Measurements from ENCODE around the gene VSX1.

DNA sequence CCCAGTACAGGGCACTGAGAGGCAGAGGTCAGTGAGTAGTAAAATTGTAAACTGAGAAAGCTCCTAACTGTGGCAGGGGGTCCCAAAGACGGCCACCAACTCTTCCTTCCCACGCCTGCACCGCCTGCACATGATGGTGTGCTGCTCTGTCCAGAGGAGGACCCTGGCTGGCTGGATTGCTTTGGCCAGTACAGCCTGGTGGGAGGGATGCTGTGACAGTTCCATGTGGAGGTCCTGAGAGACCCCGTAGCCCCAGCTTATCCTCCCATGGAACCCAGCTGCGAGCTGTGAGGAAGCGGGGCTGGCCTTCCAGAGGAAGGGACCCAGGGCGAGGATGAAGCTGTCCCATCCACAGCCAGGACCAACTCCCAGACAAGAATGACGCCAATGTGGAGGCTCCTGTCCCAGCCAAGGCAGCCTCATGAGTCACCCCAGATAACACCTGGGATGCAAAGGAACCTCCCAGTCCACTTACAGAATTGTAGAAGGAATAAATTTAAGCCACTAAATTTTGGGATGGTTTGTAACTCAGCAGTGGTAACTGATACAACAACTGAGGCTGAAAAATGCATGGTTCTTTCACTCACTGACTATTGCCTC, 22.0 kb downstream of the VSX1 start:
- TF ChIP-seq, protein P1, sequence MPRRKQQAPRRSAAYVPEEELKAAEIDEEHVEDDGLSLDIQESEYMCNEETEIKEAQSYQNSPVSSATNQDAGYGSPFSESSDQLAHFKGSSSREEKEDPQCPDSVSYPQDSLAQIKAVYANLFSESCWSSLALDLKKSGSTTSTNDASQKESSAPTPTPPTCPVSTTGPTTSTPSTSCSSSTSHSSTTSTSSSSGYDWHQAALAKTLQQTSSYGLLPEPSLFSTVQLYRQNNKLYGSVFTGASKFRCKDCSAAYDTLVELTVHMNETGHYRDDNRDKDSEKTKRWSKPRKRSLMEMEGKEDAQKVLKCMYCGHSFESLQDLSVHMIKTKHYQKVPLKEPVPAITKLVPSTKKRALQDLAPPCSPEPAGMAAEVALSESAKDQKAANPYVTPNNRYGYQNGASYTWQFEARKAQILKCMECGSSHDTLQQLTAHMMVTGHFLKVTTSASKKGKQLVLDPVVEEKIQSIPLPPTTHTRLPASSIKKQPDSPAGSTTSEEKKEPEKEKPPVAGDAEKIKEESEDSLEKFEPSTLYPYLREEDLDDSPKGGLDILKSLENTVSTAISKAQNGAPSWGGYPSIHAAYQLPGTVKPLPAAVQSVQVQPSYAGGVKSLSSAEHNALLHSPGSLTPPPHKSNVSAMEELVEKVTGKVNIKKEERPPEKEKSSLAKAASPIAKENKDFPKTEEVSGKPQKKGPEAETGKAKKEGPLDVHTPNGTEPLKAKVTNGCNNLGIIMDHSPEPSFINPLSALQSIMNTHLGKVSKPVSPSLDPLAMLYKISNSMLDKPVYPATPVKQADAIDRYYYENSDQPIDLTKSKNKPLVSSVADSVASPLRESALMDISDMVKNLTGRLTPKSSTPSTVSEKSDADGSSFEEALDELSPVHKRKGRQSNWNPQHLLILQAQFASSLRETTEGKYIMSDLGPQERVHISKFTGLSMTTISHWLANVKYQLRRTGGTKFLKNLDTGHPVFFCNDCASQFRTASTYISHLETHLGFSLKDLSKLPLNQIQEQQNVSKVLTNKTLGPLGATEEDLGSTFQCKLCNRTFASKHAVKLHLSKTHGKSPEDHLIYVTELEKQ (CRISPR knock-in tag; IDR thresholded peaks at IDR 0.05), result no peak
- TF ChIP-seq FOSL1 (tag; conservative IDR thresholded peaks at IDR 0.05) (no peak), ZNF766 (CRISPR knock-in tag; conservative IDR thresholded peaks at IDR 0.05) (no peak)

All from K562 (cell line).